Ovary (tissue), 9 donors: ENCODE results near the gene BABAM2. TPM values are rescaled to one million over a fixed set of nuclear protein-coding genes. Genes with fewer than 3 reads are reported as not detected.

ENCODE experiments used
- DNase-seq, 5 donors: peaks; one replicate each; pipeline ENCODE4 v3.0.0-alpha.2; 2019 to 2020
- H3K27ac ChIP-seq, 2 donors: fragments of 200-600 bp; one replicate each; pipeline versions ENCODE4 v1.5.1 to v1.8.0; 2019 to 2022
- H3K27me3 ChIP-seq: fragments of 200-600 bp; one replicate; pipeline ENCODE4 v1.8.0; 2022
- H3K36me3 ChIP-seq: fragments of 200-600 bp; sonication (generic); one replicate; pipeline ENCODE4 v1.5.1; 2019
- H3K4me1 ChIP-seq: one replicate; pipeline ENCODE4 v1.8.1; 2013; ENCODE audit warnings: mild to moderate bottlenecking, moderate library complexity; ENCODE audit not compliant: insufficient read depth
- H3K4me3 ChIP-seq: fragments of 200-600 bp; sonication (generic); one replicate; pipeline ENCODE4 v1.5.1; 2017
- H3K9me3 ChIP-seq, 2 donors: fragments of 200-600 bp in 1 of 2; sonication (generic) in 1 of 2; one replicate each; pipeline versions ENCODE4 v1.5.1 to v1.8.1; 2013 to 2019; ENCODE audit warnings: mild to moderate bottlenecking in 1 of 2, moderate library complexity in 1 of 2
- CTCF ChIP-seq, 3 donors: fragments of 450-650 bp in 2 of 3; fragments of 200-600 bp in 1 of 3; IDR thresholded peaks; one replicate each; pipeline versions ENCODE4 v1.5.1 to v1.8.0; 2016 to 2022; ENCODE audit warnings: antibody characterized with exemption in 3 of 3, mild to moderate bottlenecking in 1 of 3
- EP300 ChIP-seq: sonication (generic); formaldehyde crosslinking; IDR thresholded peaks from one replicate; pipeline ENCODE4 v1.6.1; 2017; ENCODE audit warnings: antibody characterized with exemption
- POLR2A ChIP-seq: fragments of 450-650 bp; IDR thresholded peaks from one replicate; pipeline ENCODE4 v1.6.1; 2017; ENCODE audit warnings: antibody characterized with exemption, mild to moderate bottlenecking, moderate library complexity
- WGBS, 3 donors: extraction: QIAGEN DNeasy Blood & Tissue Kit in 1 of 3; methylation state at CpG; one replicate each; pipeline versions ENCODE4 v1.1.5 to v1.1.7; 2013 to 2017; 5-methylcytosine and 5-hydroxymethylcytosine counted together
- intact Hi-C, 4 donors: fragments of 100-400 bp; cut with DNase I; formaldehyde crosslinking; loops; one replicate each; pipeline versions ENCODE4 v1.11.0 to v1.15.1; 2022 to 2023
- microRNA-seq, 3 donors: library from miRNA; unstranded; fragments of <30 nt; microRNA quantifications; one replicate each; pipeline versions ENCODE4 to v1.2.0, GENCODE V29; 2019 to 2020
- polyA plus RNA-seq, 2 donors: library from polyadenylated mRNA; stranded (reverse); fragments of 200-250 nt in 1 of 2; fragments of 350-450 nt in 1 of 2; fragmentation: Illumina TruSeq in 1 of 2; extraction: RNeasy Lipid Tissue Mini Kit (QIAGEN cat#74804) in 1 of 2; gene quantifications; one replicate each; pipeline ENCODE4 v1.2.3, GENCODE V29; 2013 to 2014
- small RNA-seq: library from RNA; depleted of rRNA; stranded (forward); fragments of <200 nt; gene quantifications from one replicate; pipeline ENCODE3, GENCODE V24; 2016
- total RNA-seq, 7 donors: library from RNA; depleted of rRNA in 2 of 7; stranded (reverse); fragments of >200 nt in 2 of 7; fragmentation: NEBNext Ultra II Directional in 3 of 7; extraction: Animal tissue kit (Norgen Biotek cat#: 25700) in 3 of 7; gene quantifications; one replicate each; pipeline versions ENCODE4 v1.1.0 to v1.2.4, GENCODE V29; 2016 to 2023
- donor health status: DM: no; HTN: no; CAD: no; lungs with moderate emphysema.
- donor health status: DM: no; HTN: no; CAD: no.
- donor health status: Bipolar disorder and iron deficiency.
- donor health status: DM: yes; HTN: yes; CAD: no.
- donor health status: DM: no; HTN: no; CAD: no.
- donor health status: DM: yes; HTN: yes; CAD: no.

Gene BABAM2
- total and polyA plus RNA-seq, 9 donors, result 22.0 to 96.7 (median 46.8) TPM

GRCh38 chr2:28381225-28382180 lies 491.0 kb downstream of the BABAM2 start:
- no peaks in the 10 kb centered on the region for H3K27me3 ChIP-seq
- no peak overlapping the region for H3K4me3 ChIP-seq
- intact Hi-C loops, result loop anchor here in 1 of 4 donors (10.0 kb wide), 1 partner anchor 137 kb away; no protein-coding TSS in a partner anchor
- TF ChIP-seq EP300, result no peak
- 89 to 95% (median 93%) methylated on average over 12 of the region's 12 CpGs for WGBS, 3 donors
- H3K36me3 ChIP-seq, result no peaks in the 10 kb centered on the region
- no peaks in the 10 kb centered on the region for H3K4me1 ChIP-seq
- no peaks in the 10 kb centered on the region for H3K9me3 ChIP-seq
- no peak overlapping the region for H3K27ac ChIP-seq
- no peak for DNase-seq

GRCh38 chr2:28382755-28383154 lies 492.2 kb downstream of the BABAM2 start:
- H3K4me3 ChIP-seq, result no peak overlapping the region
- no peak overlapping the region for H3K27ac ChIP-seq
- intact Hi-C loops, result loop anchor here in 1 of 4 donors (10.0 kb wide), 1 partner anchor 138 kb away; no protein-coding TSS in a partner anchor
- no peak for DNase-seq
- no peaks in the 10 kb centered on the region for H3K36me3 ChIP-seq
- WGBS, 3 donors, result 85 to 89% (median 88%) methylated on average over 7 of the region's 7 CpGs
- no peak for TF ChIP-seq CTCF (IDR thresholded peaks at IDR 0.05)
- no peak for TF ChIP-seq POLR2A
- TF ChIP-seq EP300, result no peak
- H3K9me3 ChIP-seq, result no peaks in the 10 kb centered on the region
- H3K27me3 ChIP-seq, result no peaks in the 10 kb centered on the region
- no peaks in the 10 kb centered on the region for H3K4me1 ChIP-seq

GRCh38 chr2:28387082-28387960 lies 496.8 kb downstream of the BABAM2 start:
- intact Hi-C loops, result loop anchor here in 2 of 4 donors (5.0 to 10.0 kb wide), 2 partner anchors 40 to 143 kb away; no protein-coding TSS in a partner anchor
- H3K4me1 ChIP-seq, result no peaks in the 10 kb centered on the region
- H3K9me3 ChIP-seq, result no peaks in the 10 kb centered on the region
- H3K4me3 ChIP-seq, result no peak overlapping the region
- no peak for DNase-seq
- TF ChIP-seq EP300 (no peak), CTCF (IDR thresholded peaks at IDR 0.05) (no peak)
- no peak overlapping the region for H3K27ac ChIP-seq
- 46 to 56% (median 47%) methylated on average over 6 of the region's 6 CpGs for WGBS, 3 donors
- H3K27me3 ChIP-seq, result no peaks in the 10 kb centered on the region
- no peaks in the 10 kb centered on the region for H3K36me3 ChIP-seq

Small RNA genes within 50 kb of the gene (microRNA-seq; reads per million reads assigned to microRNA genes)
- 0 reads per million in 3 donors for gene MIR4263

Small RNA genes within 50 kb of the gene (small RNA-seq; reads per million reads assigned to genes)
- gene MIR4263 (not detected), gene RF02271 (not detected)

Other genes with a start within 250 kb of the BABAM2 start
- 10 to 100 TPM; 20.4 to 29.2 (median 24.5) TPM for gene SUPT7L, start 227.1 kb upstream of the BABAM2 start, total RNA-seq
- gene SUPT7L, start 227.1 kb upstream of the BABAM2 start, polyA plus RNA-seq, result 10 to 100 TPM; 22.1 to 37.7 TPM
- gene SLC4A1AP, start 226.8 kb upstream of the BABAM2 start, total RNA-seq, result 10 to 100 TPM; 15.0 to 19.2 (median 16.2) TPM
- gene SLC4A1AP, start 226.8 kb upstream of the BABAM2 start, polyA plus RNA-seq, result 10 to 100 TPM; 14.6 to 22.0 TPM
- 100 to 1,000 TPM in 2 of 7 donors, 10 to 100 TPM in 5; 50.5 to 185 (median 62.4) TPM for gene MRPL33, start 119.0 kb upstream of the BABAM2 start, total RNA-seq
- 100 to 1,000 TPM; 141 to 246 TPM for gene MRPL33, start 119.0 kb upstream of the BABAM2 start, polyA plus RNA-seq
- gene RBKS, start 342 bp upstream of the BABAM2 start, total RNA-seq, result 10 to 100 TPM in 1 of 7 donors, 1 to 10 TPM in 6; 1.9 to 32.9 (median 4.0) TPM
- gene RBKS, start 342 bp upstream of the BABAM2 start, polyA plus RNA-seq, result 1 to 10 TPM; 2.4 to 6.9 TPM